H1 (cell line): ENCODE results near the gene ITIH4. TPM values are rescaled to one million over a fixed set of nuclear protein-coding genes. Genes with fewer than 3 reads are reported as not detected.

Experiments
- CBX5 ChIP-seq: fragments of 300-800, 300-1000 bp; sonication (generic); IDR thresholded peaks from 2 replicates; pipeline ENCODE4 v1.7.1; 2016; ENCODE audit warnings: antibody characterized with exemption, low read length, low read depth
- E2F6 ChIP-seq: IDR thresholded peaks from 2 replicates; pipeline ENCODE4 v1.6.1; 2012; ENCODE audit warnings: inconsistent platforms
- GTF2F1 ChIP-seq: IDR thresholded peaks from 2 replicates; pipeline ENCODE4 v1.6.1; 2012; ENCODE audit warnings: low read depth, low read length, improper control_type of control experiment, borderline replicate concordance
- RAD21 ChIP-seq, 2 experiments: IDR thresholded peaks in 1 of 2; conservative IDR thresholded peaks in 1 of 2; 2 replicates each; pipeline ENCODE4 v1.6.1; 2011; ENCODE audit warnings: low read depth in 2 of 2, low read length in 2 of 2, improper control_type of control experiment in 1 of 2, inconsistent platforms in 1 of 2, mild to moderate bottlenecking in 1 of 2, moderate library complexity in 1 of 2
- SUZ12 ChIP-seq: fragments of 200-600 bp; sonication (generic); IDR thresholded peaks from 2 replicates; pipeline ENCODE4 v1.6.1; 2012; ENCODE audit warnings: mild to moderate bottlenecking, inconsistent platforms, low read length, moderate library complexity, mixed read lengths
- TAF1 ChIP-seq: IDR thresholded peaks from 2 replicates; pipeline ENCODE4 v1.6.1; 2011; ENCODE audit warnings: mild to moderate bottlenecking, low read depth, low read length
- polyA plus RNA-seq, 7 experiments: library from polyadenylated mRNA; depleted of rRNA in 3 of 7; stranded (reverse) in 5 of 7; unstranded in 2 of 7; fragments of >200 nt in 5 of 7; fragments of 200-250 nt in 2 of 7; gene quantifications; 1 replicate in 5 of 7; 2 replicates in 1 of 7; 4 replicates in 1 of 7; pipeline versions ENCODE4 v1.2.1 to v1.2.3, GENCODE V29; 2011 to 2013; ENCODE audit warnings: missing spikeins in 2 of 7, mixed read lengths in 2 of 7
- total RNA-seq: library from RNA; stranded (reverse); fragmentation: NEBNext Ultra II Directional; extraction: Animal tissue kit (Norgen Biotek cat#: 25700); gene quantifications from 2 replicates; pipeline ENCODE4 v1.2.1, GENCODE V29; 2021

The ITIH4 gene
- total and polyA plus RNA-seq, 2 of the 8 experiments (the other 6 are each of a cell fraction or from before 2014, with no cell fraction given): 3.4 to 3.7 TPM

- no peak for TF ChIP-seq RAD21 (IDR thresholded peaks at IDR 0.05 in 1 of 2, conservative IDR thresholded peaks at IDR 0.05 in 1 of 2; ENCODE audit: low read depth in 2 of 2, low read length in 2 of 2)
- no peak for TF ChIP-seq E2F6
- no peak for TF ChIP-seq SUZ12
- no peak for TF ChIP-seq TAF1
- no peak for TF ChIP-seq GTF2F1
- no peak for TF ChIP-seq CBX5
- TF ChIP-seq, all 59 proteins: peak for 0
These were observed 36.0 kb upstream of the ITIH4 start (continued) for GRCh38 chr3:52866427-52866826.
